HepG2 (cell line): ENCODE results near the gene DNAAF3. TPM values are rescaled to one million over a fixed set of nuclear protein-coding genes. Genes with fewer than 3 reads are reported as not detected.
A peak's percentile ranks its signal among the peaks of the same experiment; 100 is the strongest.

Experiments
- ATAC-seq: fragments of 200-7000 bp; cut with Tn5 transposase; 3 replicates; pipeline ENCODE4 v1.9.1; 2020; ENCODE audit warnings: mild to moderate bottlenecking, moderate library complexity
- BruUV-seq: library from RNA; stranded (reverse); fragments of 400-500 nt; replicated peaks from 2 replicates; lab custom pipeline; 2021; lab: Mats Ljungman, UMichigan
- CTCF ChIA-PET: fragments of 300-600 bp; formaldehyde crosslinking; extraction: SDS; loops from one replicate; lab custom pipeline; 2021; ENCODE audit warnings: low total read pairs, inconsistent platforms, low intra/inter-chr PET ratio; lab: Yijun Ruan, JAX
- POLR2A ChIA-PET: fragments of 350-600 bp; sonication (Branson Sonifier 250); formaldehyde crosslinking; loops from one replicate; lab custom pipeline; 2020; ENCODE audit warnings: antibody characterized with exemption, inconsistent platforms; lab: Yijun Ruan, JAX
- DNase-seq: peaks from one replicate; pipeline ENCODE4 v3.0.0-alpha.2; 2015; ENCODE audit warnings: low spot score
- FAIRE-seq: peaks from 3 replicates; lab custom pipeline; 2011; peaks lifted over from hg19 to GRCh38; lab: Jason Lieb, UNC
- H2AFZ ChIP-seq: one replicate; pipeline ENCODE4 v1.6.1; 2011; ENCODE audit warnings: low read length, inconsistent platforms
- H3K27ac ChIP-seq: fragments of 300-600 bp; 3 replicates; pipeline ENCODE4 v1.8.0; 2011; ENCODE audit warnings: mixed run types, mild to moderate bottlenecking, mixed read lengths, low read length, inconsistent platforms; ENCODE audit not compliant: insufficient read depth; ENCODE audit errors: extremely low read length
- H3K27me3 ChIP-seq, 2 experiments: fragments of 200-600 bp in 1 of 2; 2 replicates in 1 of 2; 3 replicates in 1 of 2; pipeline versions ENCODE4 v1.6.0 to v1.8.0; 2011; ENCODE audit warnings: low read length in 2 of 2, mild to moderate bottlenecking in 2 of 2, moderate library complexity in 2 of 2, inconsistent platforms in 1 of 2; ENCODE audit not compliant: insufficient read depth in 2 of 2, control insufficient read depth in 1 of 2
- H3K36me3 ChIP-seq, 2 experiments: fragments of 200-600 bp in 1 of 2; replicated peaks in 1 of 2; 2 replicates in 1 of 2; 3 replicates in 1 of 2; pipeline versions ENCODE4 v1.5.1 to v1.8.0; 2011; ENCODE audit warnings: low read length in 2 of 2, inconsistent platforms in 1 of 2; ENCODE audit not compliant: insufficient read depth in 2 of 2, control insufficient read depth in 1 of 2
- H3K4me1 ChIP-seq: 2 replicates; pipeline ENCODE4 v1.5.1; 2012; ENCODE audit warnings: low read length, inconsistent platforms; ENCODE audit not compliant: insufficient read depth
- H3K4me2 ChIP-seq: 2 replicates; pipeline ENCODE4 v1.6.0; 2011; ENCODE audit warnings: low read depth, low read length, inconsistent platforms
- H3K4me3 ChIP-seq, 3 experiments: fragments of 200-600 bp in 1 of 3; sonication (generic), shearing (Covaris generic) in 1 of 3; replicated peaks in 1 of 3; 2 replicates each; pipeline ENCODE4 v1.5.1; 2011 to 2016; ENCODE audit warnings: low read length in 3 of 3, inconsistent platforms in 2 of 3, low read depth in 2 of 3, mild to moderate bottlenecking in 2 of 3, control low read depth in 1 of 3, mixed read lengths in 1 of 3; ENCODE audit not compliant: insufficient read depth in 1 of 3
- H3K79me2 ChIP-seq: one replicate; pipeline ENCODE4 v1.6.1; 2011; ENCODE audit warnings: low read length, inconsistent platforms; ENCODE audit not compliant: insufficient read depth
- H3K9ac ChIP-seq: 2 replicates; pipeline ENCODE4 v1.6.0; 2011; ENCODE audit warnings: mild to moderate bottlenecking, low read depth, low read length, inconsistent platforms; ENCODE audit not compliant: insufficient read depth
- H3K9me3 ChIP-seq: 2 replicates; pipeline ENCODE4 v1.5.1; 2012; ENCODE audit warnings: mild to moderate bottlenecking, low read length
- H4K20me1 ChIP-seq: 2 replicates; pipeline ENCODE4 v1.6.0; 2011; ENCODE audit warnings: inconsistent platforms, mild to moderate bottlenecking, low read length, moderate library complexity; ENCODE audit not compliant: insufficient read depth
- CCAR2 ChIP-seq: fragments of 200-400 bp; formaldehyde crosslinking; optimal IDR thresholded peaks from 2 replicates; pipeline ENCODE3; 2018; ENCODE audit warnings: low read depth, mild to moderate bottlenecking, low read length, moderate library complexity
- GATAD2A ChIP-seq: IDR thresholded peaks from 2 replicates; pipeline ENCODE4 v1.6.1; 2016
- HDAC2 ChIP-seq: sonication (generic); formaldehyde crosslinking; IDR thresholded peaks from 2 replicates; pipeline ENCODE4 v1.4.0; 2020; ENCODE audit warnings: missing genetic modification reagents
- HNRNPH1 ChIP-seq: fragments of 200-400 bp; formaldehyde crosslinking; optimal IDR thresholded peaks from 2 replicates; pipeline ENCODE3; 2017; ENCODE audit warnings: mild to moderate bottlenecking, low read depth, low read length
- NCOR1 ChIP-seq: fragments of 200-600 bp; sonication (generic); IDR thresholded peaks from 2 replicates; pipeline ENCODE4 v1.7.0; 2017; ENCODE audit warnings: antibody characterized with exemption, low read length, borderline replicate concordance
- POLR2AphosphoS5 ChIP-seq: IDR thresholded peaks from 2 replicates; pipeline ENCODE4 v1.6.1; 2012; ENCODE audit warnings: low read depth, low read length
- RAD51 ChIP-seq: fragments of 450-650 bp; IDR thresholded peaks from 2 replicates; pipeline ENCODE4 v1.6.1; 2016; ENCODE audit warnings: borderline replicate concordance
- RBFOX2 ChIP-seq: fragments of 200-400 bp; formaldehyde crosslinking; IDR thresholded peaks from 2 replicates; pipeline ENCODE4 v1.6.1; 2017; ENCODE audit warnings: low read depth, mild to moderate bottlenecking, low read length
- ZMYM3 ChIP-seq: sonication (generic); formaldehyde crosslinking; IDR thresholded peaks from 2 replicates; pipeline ENCODE4 v1.5.1; 2020; ENCODE audit warnings: mild to moderate bottlenecking, missing genetic modification reagents
- ZNF251 ChIP-seq: sonication (generic); formaldehyde crosslinking; IDR thresholded peaks from 2 replicates; pipeline ENCODE4 v1.9.0; 2021; ENCODE audit warnings: mild to moderate bottlenecking, missing genetic modification reagents
- ZNF274 ChIP-seq: sonication (generic); formaldehyde crosslinking; IDR thresholded peaks from 2 replicates; pipeline ENCODE4 v1.5.1; 2020; ENCODE audit warnings: mild to moderate bottlenecking, missing genetic modification reagents
- ZNF775 ChIP-seq: sonication (generic); formaldehyde crosslinking; IDR thresholded peaks from 2 replicates; pipeline ENCODE4 v1.4.0; 2020; ENCODE audit warnings: missing genetic modification reagents, mild to moderate bottlenecking, moderate library complexity, borderline replicate concordance
- WGBS: methylation state at CpG from one replicate; pipeline ENCODE4 v1.1.6; 2017; ENCODE audit warnings: low lambda C conversion rate; 5-methylcytosine and 5-hydroxymethylcytosine counted together
- in situ Hi-C: cut with HindIII; loops from 2 replicates; pipeline ENCODE4 v1.10.0; 2017; ENCODE audit warnings: low pct_unique_long_range_greater_than_20kb; ENCODE audit not compliant: extremely low pct_ligation_motif_present
- intact Hi-C: fragments of 100-400 bp; cut with micrococcal nuclease; formaldehyde crosslinking; loops from one replicate; pipeline ENCODE4 v1.10.0; 2022; ENCODE audit not compliant: unreplicated experiment
- polyA plus RNA-seq, 8 experiments: library from polyadenylated mRNA; depleted of rRNA in 3 of 8; stranded (reverse) in 7 of 8; unstranded in 1 of 8; fragments of >200 nt; fragmentation: Illumina TruSeq in 4 of 8; extraction: Trizol in 4 of 8; gene quantifications; 2 replicates each; pipeline versions ENCODE4 v1.2.1 to v1.2.3, GENCODE V29; 2011 to 2016; ENCODE audit warnings: low read depth in 4 of 8, missing spikeins in 1 of 8, mixed read lengths in 1 of 8; ENCODE audit not compliant: insufficient read depth in 1 of 8
- total RNA-seq, 5 experiments: library from RNA; depleted of rRNA; stranded (reverse); fragments of >200 nt; fragmentation: Illumina TruSeq; extraction: Trizol; gene quantifications; 2 replicates each; pipeline ENCODE4 v1.2.3, GENCODE V29; 2016; ENCODE audit warnings: low read depth in 1 of 5
- TF ChIP-seq, protein P1 (sequence below): fragments of 450-650 bp; IDR thresholded peaks from 2 replicates; pipeline ENCODE4 v1.6.1; 2017
- TF ChIP-seq, protein P2 (sequence below): sonication (generic); formaldehyde crosslinking; IDR thresholded peaks from 2 replicates; pipeline ENCODE4 v1.9.0; 2021; ENCODE audit warnings: missing genetic modification reagents, mild to moderate bottlenecking, borderline replicate concordance

DNAAF3 gene
- total and polyA plus RNA-seq, 2 of the 13 experiments (the other 11 are each of a cell fraction or from before 2014, with no cell fraction given) = 0.30 to 0.40 TPM

GRCh38 chr19:55112246-55112776, 54.1 kb downstream of the DNAAF3 start:
- Histone ChIP-seq H3K9me3 (no peaks in the 10 kb centered on the region), H3K27me3 (no peaks in the 10 kb centered on the region), H4K20me1 (peaks cover 14% of the 10 kb centered on the region), H3K4me3 (no peak overlapping the region), H2AFZ (no peak overlapping the region), H3K9ac (no peak overlapping the region)
- intact Hi-C loops = no loop called here
- in situ Hi-C loops = no loop called here
- WGBS = 100% methylated on average over 3 of the region's 25 CpGs
- DNase-seq (no peak), FAIRE-seq (no peak)
- CTCF ChIA-PET = no interaction called here
- TF ChIP-seq RBFOX2 (0 out of 2 replicates have a peak, but pooled peaks have one; percentile 32), HDAC2 (CRISPR knock-in tag) (no peak), ZNF775 (CRISPR knock-in tag) (no peak), ZNF274 (CRISPR knock-in tag) (no peak), GATAD2A (no peak), HNRNPH1 (no peak)
- TF ChIP-seq, all 625 proteins: peak for 1
- H3K79me2 ChIP-seq = peaks cover 32% of the 10 kb centered on the region
- H3K4me2 ChIP-seq = no peak overlapping the region
- no peak for ATAC-seq
- peaks cover 25% of the 10 kb centered on the region for H3K4me1 ChIP-seq
- POLR2A ChIA-PET = no interaction called here
- H3K27ac ChIP-seq = no peak overlapping the region
- H3K36me3 ChIP-seq = peaks cover 5 to 7% of the 10 kb centered on the region in 2 experiments; a peak in 4 of 5 replicates
- no TSS peak for BruUV-seq

DNA sequence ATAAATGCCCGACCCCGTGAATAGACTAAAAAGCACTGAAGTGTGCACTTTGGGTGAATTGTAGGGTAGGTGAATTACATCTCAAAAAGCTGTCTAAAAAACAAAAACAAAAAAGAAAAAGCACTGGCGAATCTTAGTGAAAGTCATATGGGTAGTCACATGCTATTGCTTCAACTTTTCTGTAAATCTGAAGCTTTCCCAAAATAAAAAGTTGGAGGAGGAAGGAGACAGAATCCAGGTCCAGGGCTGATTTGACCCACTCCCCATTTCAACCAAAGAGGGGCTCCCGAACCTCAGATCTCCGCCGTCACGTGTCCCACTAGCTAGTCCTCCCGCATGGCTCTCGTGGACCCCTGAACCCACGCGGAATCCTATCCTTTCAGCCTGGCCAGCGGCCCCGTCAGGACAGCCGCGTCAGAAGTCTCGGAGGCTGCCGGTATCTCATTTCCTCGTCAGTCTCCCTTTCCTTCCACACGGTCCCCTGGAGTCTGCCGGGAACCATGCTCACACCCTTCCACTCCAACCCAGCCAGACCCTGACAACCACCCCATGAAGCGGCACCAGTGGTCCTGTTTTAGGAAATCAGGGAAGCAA, 55.1 kb downstream of the DNAAF3 start:
- CTCF ChIA-PET = no interaction called here
- POLR2A ChIA-PET = no interaction called here
- no peak for ATAC-seq
- Histone ChIP-seq H3K9ac (no peak overlapping the region), H3K9me3 (no peaks in the 10 kb centered on the region), H3K27me3 (no peaks in the 10 kb centered on the region), H3K36me3 (peaks cover 5 to 7% of the 10 kb centered on the region in 2 experiments; a peak in 4 of 5 replicates), H3K4me3 (no peak overlapping the region), H3K4me1 (peaks cover 24% of the 10 kb centered on the region), H3K27ac (no peak overlapping the region), H3K79me2 (peaks cover 25% of the 10 kb centered on the region), H3K4me2 (no peak overlapping the region), H2AFZ (no peak overlapping the region), H4K20me1 (peaks cover 12% of the 10 kb centered on the region)
- no peak for FAIRE-seq
- in situ Hi-C loops = no loop called here
- BruUV-seq = no TSS peak
- intact Hi-C loops = no loop called here
- no peak for DNase-seq
- WGBS = 98% methylated on average over 21 of the region's 21 CpGs
- TF ChIP-seq NCOR1 (no peak), ZMYM3 (CRISPR knock-in tag) (no peak), RAD51 (no peak), CCAR2 (no peak), ZNF251 (CRISPR knock-in tag) (no peak), POLR2AphosphoS5 (no peak)
- TF ChIP-seq, protein P1, sequence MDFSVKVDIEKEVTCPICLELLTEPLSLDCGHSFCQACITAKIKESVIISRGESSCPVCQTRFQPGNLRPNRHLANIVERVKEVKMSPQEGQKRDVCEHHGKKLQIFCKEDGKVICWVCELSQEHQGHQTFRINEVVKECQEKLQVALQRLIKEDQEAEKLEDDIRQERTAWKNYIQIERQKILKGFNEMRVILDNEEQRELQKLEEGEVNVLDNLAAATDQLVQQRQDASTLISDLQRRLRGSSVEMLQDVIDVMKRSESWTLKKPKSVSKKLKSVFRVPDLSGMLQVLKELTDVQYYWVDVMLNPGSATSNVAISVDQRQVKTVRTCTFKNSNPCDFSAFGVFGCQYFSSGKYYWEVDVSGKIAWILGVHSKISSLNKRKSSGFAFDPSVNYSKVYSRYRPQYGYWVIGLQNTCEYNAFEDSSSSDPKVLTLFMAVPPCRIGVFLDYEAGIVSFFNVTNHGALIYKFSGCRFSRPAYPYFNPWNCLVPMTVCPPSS = no peak
- TF ChIP-seq, protein P2, sequence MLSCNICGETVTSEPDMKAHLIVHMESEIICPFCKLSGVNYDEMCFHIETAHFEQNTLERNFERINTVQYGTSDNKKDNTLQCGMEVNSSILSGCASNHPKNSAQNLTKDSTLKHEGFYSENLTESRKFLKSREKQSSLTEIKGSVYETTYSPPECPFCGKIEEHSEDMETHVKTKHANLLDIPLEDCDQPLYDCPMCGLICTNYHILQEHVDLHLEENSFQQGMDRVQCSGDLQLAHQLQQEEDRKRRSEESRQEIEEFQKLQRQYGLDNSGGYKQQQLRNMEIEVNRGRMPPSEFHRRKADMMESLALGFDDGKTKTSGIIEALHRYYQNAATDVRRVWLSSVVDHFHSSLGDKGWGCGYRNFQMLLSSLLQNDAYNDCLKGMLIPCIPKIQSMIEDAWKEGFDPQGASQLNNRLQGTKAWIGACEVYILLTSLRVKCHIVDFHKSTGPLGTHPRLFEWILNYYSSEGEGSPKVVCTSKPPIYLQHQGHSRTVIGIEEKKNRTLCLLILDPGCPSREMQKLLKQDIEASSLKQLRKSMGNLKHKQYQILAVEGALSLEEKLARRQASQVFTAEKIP = no peak
